ENCODE results near the gene MAB21L2.

GRCh38 chr4:150543042-150543441 lies 38.9 kb upstream of the MAB21L2 start:
- no peak for TF ChIP-seq CTCF (IDR thresholded peaks at IDR 0.05; ENCODE audit: insufficient read depth, low read length, poor library complexity, severe bottlenecking)
- no peak for TF ChIP-seq EZH2phosphoT487 (conservative IDR thresholded peaks at IDR 0.05; ENCODE audit: low read length)
